ENCODE data around the gene CLTCL1.
"Not testable (repeated sequence)": the region's sequence is repeated elsewhere in the genome, so short reads cannot be mapped to it uniquely, and the experiment has no call there.

CLTCL1 gene

DNA sequence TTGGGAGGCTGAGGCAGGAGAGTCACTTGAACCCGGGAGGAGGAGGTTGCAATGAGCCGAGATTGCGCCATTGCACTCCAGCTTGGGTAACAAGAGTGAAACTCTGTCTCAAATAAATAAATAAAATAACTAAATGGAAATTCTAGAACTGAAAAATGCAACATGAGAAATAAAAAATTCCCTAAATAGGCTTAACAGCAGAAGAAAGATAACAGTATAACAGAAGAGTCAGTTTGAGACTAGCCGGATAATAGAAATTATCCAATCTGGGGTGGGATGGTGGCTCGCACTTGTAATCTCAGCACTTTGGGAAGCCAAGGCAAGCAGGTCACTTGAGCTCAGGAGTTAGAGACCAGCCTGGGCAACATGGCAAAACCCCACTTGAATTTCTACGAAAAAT lies 127.1 kb downstream of the CLTCL1 start:
- peaks cover 5% of the 10 kb centered on the region for H3K4me1 ChIP-seq (ENCODE audit: control insufficient read depth, insufficient read depth, low read length)
- H3K36me3 ChIP-seq (ENCODE audit: control insufficient read depth, insufficient read depth, low read length) = no peaks in the 10 kb centered on the region
- peaks cover 52% of the 10 kb centered on the region for H3K27me3 ChIP-seq (ENCODE audit: control insufficient read depth, insufficient read depth, low read length)
- no peaks in the 10 kb centered on the region for H3K9me3 ChIP-seq (ENCODE audit: control insufficient read depth, insufficient read depth, low read depth, low read length)
- no peak overlapping the region for H3K4me3 ChIP-seq (ENCODE audit: low read depth, low read length)
- H3K27ac ChIP-seq (ENCODE audit: low read depth, low read length) = no peak overlapping the region
- H3K9ac ChIP-seq (ENCODE audit: low read length) = no peak overlapping the region

GRCh38 chr22:19158649-19159048 lies 132.9 kb downstream of the CLTCL1 start:
- H3K36me3 ChIP-seq (ENCODE audit: control insufficient read depth, insufficient read depth, low read length); H3K9me3 ChIP-seq (ENCODE audit: control insufficient read depth, insufficient read depth, low read depth, low read length); H3K4me3 ChIP-seq (ENCODE audit: low read depth, low read length); H3K9ac ChIP-seq (ENCODE audit: low read length); H3K4me1 ChIP-seq (ENCODE audit: control insufficient read depth, insufficient read depth, low read length); H3K27ac ChIP-seq (ENCODE audit: low read depth, low read length): not testable (repeated sequence)
- H3K27me3 ChIP-seq (ENCODE audit: control insufficient read depth, insufficient read depth, low read length) = peaks cover 39% of the 10 kb centered on the region

GRCh38 chr22:19156109-19156508 lies 135.4 kb downstream of the CLTCL1 start:
- not testable (repeated sequence) for H3K4me3 ChIP-seq (ENCODE audit: low read depth, low read length); H3K9ac ChIP-seq (ENCODE audit: low read length); H3K27ac ChIP-seq (ENCODE audit: low read depth, low read length); H3K9me3 ChIP-seq (ENCODE audit: control insufficient read depth, insufficient read depth, low read depth, low read length); H3K4me1 ChIP-seq (ENCODE audit: control insufficient read depth, insufficient read depth, low read length); H3K36me3 ChIP-seq (ENCODE audit: control insufficient read depth, insufficient read depth, low read length)
- H3K27me3 ChIP-seq (ENCODE audit: control insufficient read depth, insufficient read depth, low read length) = peaks cover 54% of the 10 kb centered on the region

DNA sequence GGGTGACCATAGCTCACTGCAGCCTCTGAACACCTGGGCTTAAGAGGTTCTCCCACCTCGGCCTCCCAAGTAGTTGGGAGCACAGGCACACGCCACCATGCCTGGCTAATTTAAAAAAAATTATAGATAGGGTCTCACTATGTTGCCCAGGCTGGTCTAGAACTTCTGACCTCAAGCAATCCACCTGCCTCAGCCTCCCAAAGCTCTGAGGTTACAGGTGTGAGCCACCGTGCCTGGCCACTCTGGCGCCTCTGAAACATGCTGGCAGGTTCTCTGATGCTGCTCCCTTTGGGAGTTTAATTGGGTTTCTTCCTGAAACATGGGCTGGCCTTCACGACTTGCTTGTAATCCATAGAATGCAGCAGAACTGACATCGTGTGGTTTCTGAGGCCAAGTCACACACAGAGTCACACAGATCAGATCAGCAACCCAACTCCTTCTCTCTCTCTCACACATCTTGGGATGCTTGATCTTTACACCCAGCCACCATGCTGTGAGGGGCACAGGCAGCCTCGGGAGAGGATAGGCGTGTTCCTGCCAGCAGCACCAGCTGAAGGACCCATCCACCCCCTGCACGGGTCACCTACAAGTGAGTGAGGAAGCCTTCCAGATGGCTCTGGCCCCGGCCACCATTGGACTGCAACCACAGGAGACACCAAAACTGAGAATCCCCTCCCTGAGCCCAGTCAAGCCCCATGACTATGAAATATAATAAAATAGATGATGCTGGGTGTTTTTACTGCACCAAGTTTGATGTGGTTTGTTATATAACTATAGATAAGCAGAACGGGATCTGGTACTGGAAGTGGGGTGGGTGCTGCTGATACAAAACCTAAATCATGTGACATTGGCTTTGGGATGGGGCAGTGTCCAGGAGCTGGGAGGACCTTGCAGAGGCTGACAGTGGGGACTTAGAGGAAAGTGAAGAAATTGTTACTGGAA lies 138.3 kb downstream of the CLTCL1 start:
- Histone ChIP-seq H3K27me3 (ENCODE audit: control insufficient read depth, insufficient read depth, low read length) (peaks cover 70% of the 10 kb centered on the region), H3K4me1 (ENCODE audit: control insufficient read depth, insufficient read depth, low read length) (no peaks in the 10 kb centered on the region), H3K4me3 (ENCODE audit: low read depth, low read length) (no peak overlapping the region), H3K9ac (ENCODE audit: low read length) (no peak overlapping the region), H3K9me3 (ENCODE audit: control insufficient read depth, insufficient read depth, low read depth, low read length) (no peaks in the 10 kb centered on the region), H3K27ac (ENCODE audit: low read depth, low read length) (no peak overlapping the region), H3K36me3 (ENCODE audit: control insufficient read depth, insufficient read depth, low read length) (no peaks in the 10 kb centered on the region)

DNA sequence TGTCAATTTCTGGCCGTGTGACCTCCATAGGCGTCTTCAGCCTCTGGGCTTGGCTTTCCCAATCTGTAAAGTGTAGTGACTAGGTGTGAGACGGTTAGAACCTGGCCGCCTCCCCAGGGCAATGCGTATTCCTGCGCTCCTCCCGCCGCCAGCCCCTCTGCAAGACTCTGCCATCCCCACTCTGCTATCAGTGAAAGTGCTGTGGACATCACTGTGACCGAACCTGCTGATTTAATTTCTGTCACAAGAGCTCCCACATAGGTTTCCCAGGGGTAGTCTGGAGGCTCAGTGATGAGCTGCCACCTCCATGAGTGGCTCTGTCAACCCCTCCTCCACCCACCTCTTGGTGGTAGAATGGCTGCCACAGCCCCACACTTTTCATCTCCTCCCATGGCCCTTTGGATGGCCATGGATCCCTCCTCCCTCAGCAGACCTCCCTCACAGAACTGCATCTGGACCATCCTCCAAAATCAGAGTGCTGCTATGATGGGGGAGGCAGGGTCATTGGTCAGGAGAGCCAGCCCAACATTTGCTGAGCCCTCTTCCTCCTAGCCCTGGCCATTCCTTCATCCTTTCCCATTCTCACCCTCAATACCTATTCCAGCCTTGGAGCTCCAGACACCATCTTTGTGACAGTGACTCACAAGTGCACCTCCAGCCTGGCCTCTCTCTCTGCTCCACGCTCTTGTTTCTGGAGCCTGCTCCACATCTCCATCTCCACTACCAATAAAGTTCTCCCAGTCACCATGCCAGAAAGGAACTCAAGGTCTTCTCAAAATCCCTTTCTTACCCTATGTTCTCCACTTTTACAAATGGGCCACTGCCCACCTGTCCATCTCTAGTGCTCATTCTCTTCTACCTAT lies 140.0 kb downstream of the CLTCL1 start:
- peaks cover 87% of the 10 kb centered on the region for H3K27me3 ChIP-seq (ENCODE audit: control insufficient read depth, insufficient read depth, low read length)
- H3K36me3 ChIP-seq (ENCODE audit: control insufficient read depth, insufficient read depth, low read length) = no peaks in the 10 kb centered on the region
- no peak overlapping the region for H3K4me3 ChIP-seq (ENCODE audit: low read depth, low read length)
- no peaks in the 10 kb centered on the region; the same call in 1 of the 2 replicates for H3K4me1 ChIP-seq (ENCODE audit: control insufficient read depth, insufficient read depth, low read length)
- no peak overlapping the region for H3K27ac ChIP-seq (ENCODE audit: low read depth, low read length)
- no peak overlapping the region for H3K9ac ChIP-seq (ENCODE audit: low read length)
- no peaks in the 10 kb centered on the region for H3K9me3 ChIP-seq (ENCODE audit: control insufficient read depth, insufficient read depth, low read depth, low read length)

DNA sequence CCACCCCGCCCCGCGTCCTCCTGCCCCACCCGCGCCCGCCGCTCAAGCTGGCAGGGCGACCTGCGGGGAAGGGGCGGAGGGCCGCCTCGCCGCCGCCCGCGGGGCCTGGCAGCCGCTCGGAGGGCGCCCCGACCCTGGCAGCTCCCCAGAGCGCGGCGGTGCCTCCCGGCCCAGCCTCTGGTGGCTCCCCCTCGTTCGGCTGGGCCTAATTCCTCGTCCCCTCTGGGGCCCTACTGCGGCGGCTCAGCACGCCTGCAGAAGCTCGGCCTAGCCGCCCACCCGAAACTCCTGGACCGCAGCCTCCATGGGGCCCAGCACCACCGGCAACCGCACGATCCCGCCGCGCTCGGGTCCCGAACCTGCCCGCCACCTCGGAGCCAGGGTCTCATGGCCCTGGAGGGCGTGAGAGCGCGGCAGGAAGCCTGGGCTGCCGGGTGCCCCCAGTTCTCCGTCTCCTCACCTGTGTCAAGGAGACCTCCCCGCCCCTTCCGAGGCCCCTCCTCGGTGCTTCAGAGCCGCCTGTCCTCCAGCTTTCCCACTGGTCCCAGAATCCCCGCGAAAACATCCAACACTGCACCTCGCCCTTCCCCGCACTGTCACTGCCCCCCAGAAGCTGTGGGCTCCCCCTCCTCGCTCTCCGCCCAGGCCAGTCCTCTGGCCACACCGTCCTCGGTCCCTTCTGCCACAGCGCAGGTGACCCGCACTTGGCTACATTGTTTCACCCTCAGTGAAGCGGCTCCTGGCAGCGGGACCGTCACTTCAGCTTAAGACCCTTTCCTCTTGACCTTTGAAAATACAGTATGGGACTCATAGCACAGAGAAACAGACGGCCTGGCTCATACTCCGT lies 140.8 kb downstream of the CLTCL1 start:
- no peak overlapping the region for H3K9ac ChIP-seq (ENCODE audit: low read length)
- H3K9me3 ChIP-seq (ENCODE audit: control insufficient read depth, insufficient read depth, low read depth, low read length) = no peaks in the 10 kb centered on the region
- H3K27me3 ChIP-seq (ENCODE audit: control insufficient read depth, insufficient read depth, low read length) = peaks cover 88% of the 10 kb centered on the region
- peak overlapping the region; percentile 45 for H3K4me3 ChIP-seq (ENCODE audit: low read depth, low read length)
- H3K36me3 ChIP-seq (ENCODE audit: control insufficient read depth, insufficient read depth, low read length) = no peaks in the 10 kb centered on the region
- H3K27ac ChIP-seq (ENCODE audit: low read depth, low read length) = no peak overlapping the region
- H3K4me1 ChIP-seq (ENCODE audit: control insufficient read depth, insufficient read depth, low read length) = no peaks in the 10 kb centered on the region; the same call in 1 of the 2 replicates

DNA sequence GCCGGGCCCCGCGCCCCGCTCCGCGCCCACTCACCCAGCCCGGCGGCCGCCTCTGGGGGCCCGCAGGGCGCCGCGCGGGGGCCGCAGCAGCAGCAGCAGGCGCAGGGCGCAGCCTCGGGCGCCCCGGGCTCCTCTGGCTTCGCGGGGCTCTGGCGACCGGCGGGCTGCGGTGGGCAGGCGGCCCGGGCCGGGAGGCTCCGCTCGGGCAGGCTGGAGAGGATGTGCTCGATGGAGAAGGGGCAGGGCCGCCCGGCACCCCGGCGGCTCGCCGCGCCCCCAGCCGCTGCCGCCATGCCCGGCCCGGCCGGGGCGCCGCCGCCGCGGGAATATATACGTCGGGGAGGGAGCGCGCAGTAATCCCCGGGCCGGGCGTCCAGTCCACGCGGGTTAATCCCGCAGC lies 141.5 kb downstream of the CLTCL1 start, which contains the start of gene GSC2:
GSC2 (minus strand) TSS at position 302 of the 400 bp plus-strand sequence; CDS start at position 293, 9 bp downstream.
- Histone ChIP-seq H3K36me3 (ENCODE audit: control insufficient read depth, insufficient read depth, low read length) (no peaks in the 10 kb centered on the region), H3K27me3 (ENCODE audit: control insufficient read depth, insufficient read depth, low read length) (peaks cover 84% of the 10 kb centered on the region), H3K27ac (ENCODE audit: low read depth, low read length) (no peak within 1 kb of the TSS), H3K9me3 (ENCODE audit: control insufficient read depth, insufficient read depth, low read depth, low read length) (no peaks in the 10 kb centered on the region), H3K9ac (ENCODE audit: low read length) (no peak within 1 kb of the TSS), H3K4me3 (ENCODE audit: low read depth, low read length) (peak within 1 kb of the TSS; percentile 55), H3K4me1 (ENCODE audit: control insufficient read depth, insufficient read depth, low read length) (no peaks in the 10 kb centered on the region; the same call in 1 of the 2 replicates)

GRCh38 chr22:19149047-19149883 lies 142.3 kb downstream of the CLTCL1 start:
- Histone ChIP-seq H3K4me1 (ENCODE audit: control insufficient read depth, insufficient read depth, low read length) (no peaks in the 10 kb centered on the region; the same call in 1 of the 2 replicates), H3K4me3 (ENCODE audit: low read depth, low read length) (peak overlapping the region; percentile 55), H3K27me3 (ENCODE audit: control insufficient read depth, insufficient read depth, low read length) (peaks cover 81% of the 10 kb centered on the region), H3K9ac (ENCODE audit: low read length) (no peak overlapping the region), H3K36me3 (ENCODE audit: control insufficient read depth, insufficient read depth, low read length) (no peaks in the 10 kb centered on the region), H3K27ac (ENCODE audit: low read depth, low read length) (no peak overlapping the region), H3K9me3 (ENCODE audit: control insufficient read depth, insufficient read depth, low read depth, low read length) (no peaks in the 10 kb centered on the region)

DNA sequence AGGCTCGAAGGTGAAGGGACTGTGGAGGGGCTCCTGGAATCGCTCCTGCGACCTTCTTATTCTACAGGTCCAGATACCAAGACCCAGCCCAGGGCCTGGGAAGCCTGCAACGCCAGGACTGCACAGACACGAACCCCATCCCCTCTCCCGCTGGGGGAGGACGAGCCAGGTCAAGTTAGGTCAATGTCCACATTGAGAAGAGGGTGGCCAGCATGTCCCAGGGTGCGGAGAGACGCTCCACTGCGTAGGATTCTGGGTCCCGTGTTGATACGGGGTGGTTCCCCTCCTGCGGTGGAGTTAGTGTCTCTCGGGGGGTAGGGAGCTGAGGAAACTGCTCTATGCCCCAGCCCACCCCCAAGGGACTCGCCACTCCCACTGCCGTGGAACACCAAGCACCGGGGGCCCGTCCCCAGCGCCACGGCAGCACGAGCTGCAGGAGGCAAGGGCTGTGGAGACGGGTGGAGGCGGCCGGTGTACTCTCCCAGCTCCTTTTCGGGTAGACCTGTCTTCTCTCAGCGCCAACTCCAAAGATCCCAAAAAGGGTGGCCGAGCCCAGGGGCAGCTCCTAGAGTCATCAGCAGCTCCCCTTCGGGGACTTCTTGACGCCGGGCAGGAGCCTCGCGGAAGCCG lies 143.0 kb downstream of the CLTCL1 start:
- H3K27me3 ChIP-seq (ENCODE audit: control insufficient read depth, insufficient read depth, low read length) = peaks cover 75% of the 10 kb centered on the region
- no peaks in the 10 kb centered on the region for H3K9me3 ChIP-seq (ENCODE audit: control insufficient read depth, insufficient read depth, low read depth, low read length)
- peak overlapping the region; percentile 55 for H3K4me3 ChIP-seq (ENCODE audit: low read depth, low read length)
- H3K9ac ChIP-seq (ENCODE audit: low read length) = no peak overlapping the region
- no peaks in the 10 kb centered on the region for H3K36me3 ChIP-seq (ENCODE audit: control insufficient read depth, insufficient read depth, low read length)
- no peak overlapping the region for H3K27ac ChIP-seq (ENCODE audit: low read depth, low read length)
- peaks cover 3% of the 10 kb centered on the region for H3K4me1 ChIP-seq (ENCODE audit: control insufficient read depth, insufficient read depth, low read length)
